GM12874 (cell line): ENCODE data around the gene SLC38A6.
A peak's percentile ranks its signal among the peaks of the same experiment; 100 is the strongest.

Experiments used
- CTCF ChIP-seq: IDR thresholded peaks from 2 replicates; pipeline ENCODE4 v1.5.1; 2011; ENCODE audit warnings: low read depth, mild to moderate bottlenecking, control low read depth, low read length, moderate library complexity; ENCODE audit not compliant: insufficient read depth

Gene SLC38A6

GRCh38 chr14:61003571-61003970, 22.5 kb downstream of the SLC38A6 start:
- TF ChIP-seq CTCF, result no peak

- TF ChIP-seq CTCF, result no peak
Measured at GRCh38 chr14:61019537-61019936, 38.5 kb downstream of the SLC38A6 start.

- peak; percentile 52; the same call in 1 of the 2 replicates for TF ChIP-seq CTCF
Measured at GRCh38 chr14:61025251-61026223, 44.5 kb downstream of the SLC38A6 start.

- TF ChIP-seq CTCF, result no peak
Measured at GRCh38 chr14:61026526-61026925, 45.5 kb downstream of the SLC38A6 start.

GRCh38 chr14:61031026-61031425, 50.0 kb downstream of the SLC38A6 start:
- TF ChIP-seq CTCF, result no peak

- TF ChIP-seq CTCF, result no peak
Measured at GRCh38 chr14:61033054-61033453, 52.0 kb downstream of the SLC38A6 start.

GRCh38 chr14:61033855-61034254, 52.8 kb downstream of the SLC38A6 start:
- no peak for TF ChIP-seq CTCF
